Gastrocnemius medialis (tissue), 4 donors: Measurements from ENCODE around the gene FBLN1. TPM values are rescaled to one million over a fixed set of nuclear protein-coding genes. Genes with fewer than 3 reads are reported as not detected.

ENCODE experiments used
- ATAC-seq, 2 donors: fragments of 150-250 bp; one replicate each; pipeline ENCODE4 v1.9.1; 2016
- DNase-seq, 2 donors: peaks; one replicate each; pipeline ENCODE4 v3.0.0-alpha.2; 2019
- H3K27ac ChIP-seq, 4 donors: fragments of 200-600 bp; sonication (generic); 1 replicate in 1 of 4; 2 replicates in 3 of 4; pipeline ENCODE4 v1.5.1; 2016 to 2018; ENCODE audit warnings: mild to moderate bottlenecking in 2 of 4, moderate library complexity in 1 of 4
- H3K27me3 ChIP-seq, 3 donors: fragments of 200-600 bp; sonication (generic) in 2 of 3; 1 replicate in 1 of 3; 2 replicates in 2 of 3; pipeline versions ENCODE4 v1.5.1 to v1.6.0; 2016 to 2019; ENCODE audit warnings: mild to moderate bottlenecking in 1 of 3, moderate library complexity in 1 of 3
- H3K36me3 ChIP-seq, 2 donors: fragments of 200-600 bp; sonication (generic) in 1 of 2; one replicate each; pipeline ENCODE4 v1.5.1; 2017 to 2018
- H3K4me1 ChIP-seq, 2 donors: fragments of 200-600 bp; sonication (generic) in 1 of 2; one replicate each; pipeline ENCODE4 v1.5.1; 2016 to 2017; ENCODE audit warnings: mild to moderate bottlenecking in 2 of 2
- H3K4me3 ChIP-seq, 4 donors: fragments of 200-600 bp; sonication (generic) in 3 of 4; 1 replicate in 1 of 4; 2 replicates in 3 of 4; pipeline ENCODE4 v1.5.1; 2016 to 2019; ENCODE audit warnings: mild to moderate bottlenecking in 2 of 4
- H3K9me3 ChIP-seq, 3 donors: fragments of 200-600 bp; sonication (generic) in 2 of 3; 1 replicate in 1 of 3; 2 replicates in 2 of 3; pipeline ENCODE4 v1.5.1; 2016 to 2019
- CTCF ChIP-seq, 5 experiments: fragments of 450-650 bp in 3 of 5; fragments of 200-600 bp in 2 of 5; sonication (generic) in 2 of 5; IDR thresholded peaks in 4 of 5; conservative IDR thresholded peaks in 1 of 5; 1 replicate in 4 of 5; 2 replicates in 1 of 5; pipeline ENCODE4 v1.5.1; 2016 to 2019; ENCODE audit warnings: antibody characterized with exemption in 5 of 5, mild to moderate bottlenecking in 3 of 5, moderate library complexity in 3 of 5
- POLR2A ChIP-seq, 2 donors: fragments of 450-650 bp; IDR thresholded peaks; one replicate each; pipeline ENCODE4 v1.6.1; 2017; ENCODE audit warnings: antibody characterized with exemption in 2 of 2, mild to moderate bottlenecking in 2 of 2, moderate library complexity in 2 of 2
- in situ Hi-C, 4 donors: fragments of 200-750 bp; cut with MboI; loops; one replicate each; pipeline versions ENCODE4 v1.15.0 to v1.8.0; 2017; ENCODE audit warnings: low sequenced_read_pairs in 4 of 4
- intact Hi-C: fragments of 100-400 bp; cut with DNase I; formaldehyde crosslinking; loops from one replicate; pipeline ENCODE4 v1.15.1; 2023; ENCODE audit warnings: low total_unique reads
- total RNA-seq, 4 donors: library from RNA; depleted of rRNA; stranded (reverse); fragments of >200 nt; gene quantifications; one replicate each; pipeline versions ENCODE4 v1.1.0 to v1.2.3, GENCODE V29; 2016

The FBLN1 gene
- total RNA-seq, 4 donors from 2014 or later, result 12.5 to 37.1 (median 19.2) TPM

GRCh38 chr22:45612940-45613339, 110.3 kb downstream of the FBLN1 start:
- in situ Hi-C loops (no loop called here), intact Hi-C loops (no loop called here)
- Histone ChIP-seq H3K27me3 (no peaks in the 10 kb centered on the region), H3K9me3 (no peaks in the 10 kb centered on the region), H3K36me3 (no peaks in the 10 kb centered on the region), H3K4me1 (peaks cover 0 to 14% of the 10 kb centered on the region in 2 donors), H3K27ac (peak overlapping the region; percentile 81 to 88 (median 84)), H3K4me3 (peak overlapping the region; percentile 23 to 55 (median 36))
- ATAC-seq (no peak), DNase-seq (no peak)
- TF ChIP-seq POLR2A (IDR thresholded peaks at IDR 0.05), result no peak
- TF ChIP-seq CTCF (IDR thresholded peaks at IDR 0.05 in 4 of 5, conservative IDR thresholded peaks at IDR 0.05 in 1 of 5), result no peak

- intact Hi-C loops, result no loop called here
- Histone ChIP-seq H3K27ac (no peak overlapping the region), H3K36me3 (no peaks in the 10 kb centered on the region), H3K27me3 (no peaks in the 10 kb centered on the region), H3K4me1 (peaks cover 0 to 4% of the 10 kb centered on the region in 2 donors), H3K4me3 (no peak overlapping the region), H3K9me3 (no peaks in the 10 kb centered on the region)
- DNase-seq (no peak), ATAC-seq (no peak)
- TF ChIP-seq POLR2A (IDR thresholded peaks at IDR 0.05) (no peak), CTCF (IDR thresholded peaks at IDR 0.05 in 4 of 5, conservative IDR thresholded peaks at IDR 0.05 in 1 of 5) (no peak)
- in situ Hi-C loops, result loop anchor here (5.0 kb wide), 1 partner anchor 1977 kb away; no protein-coding TSS in a partner anchor
Measured at GRCh38 chr22:45615364-45615763, 112.7 kb downstream of the FBLN1 start.

- Histone ChIP-seq H3K36me3 (no peaks in the 10 kb centered on the region), H3K9me3 (no peaks in the 10 kb centered on the region), H3K4me3 (no peak overlapping the region), H3K4me1 (peaks cover 0 to 4% of the 10 kb centered on the region in 2 donors), H3K27me3 (no peaks in the 10 kb centered on the region), H3K27ac (no peak overlapping the region)
- DNase-seq (no peak), ATAC-seq (no peak)
- in situ Hi-C loops (loop anchor here (5.0 kb wide), 1 partner anchor 1976 kb away; no protein-coding TSS in a partner anchor), intact Hi-C loops (no loop called here)
- TF ChIP-seq CTCF (IDR thresholded peaks at IDR 0.05 in 4 of 5, conservative IDR thresholded peaks at IDR 0.05 in 1 of 5) (no peak), POLR2A (IDR thresholded peaks at IDR 0.05) (no peak)
Measured at GRCh38 chr22:45616432-45616831, 113.7 kb downstream of the FBLN1 start.

- Histone ChIP-seq H3K36me3 (no peaks in the 10 kb centered on the region), H3K27me3 (no peaks in the 10 kb centered on the region), H3K4me3 (no peak overlapping the region), H3K9me3 (no peaks in the 10 kb centered on the region), H3K27ac (no peak overlapping the region), H3K4me1 (peaks cover 0 to under 1% of the 10 kb centered on the region in 2 donors)
- intact Hi-C loops (no loop called here), in situ Hi-C loops (loop anchor here (5.0 kb wide), 1 partner anchor 1974 kb away; no protein-coding TSS in a partner anchor)
- ATAC-seq, result no peak
- DNase-seq, result no peak
- TF ChIP-seq CTCF (IDR thresholded peaks at IDR 0.05 in 4 of 5, conservative IDR thresholded peaks at IDR 0.05 in 1 of 5) (no peak), POLR2A (IDR thresholded peaks at IDR 0.05) (no peak)
Measured at GRCh38 chr22:45617948-45618347, 115.3 kb downstream of the FBLN1 start.

- ATAC-seq (no peak), DNase-seq (no peak)
- Histone ChIP-seq H3K4me3 (no peak overlapping the region), H3K4me1 (no peaks in the 10 kb centered on the region), H3K9me3 (no peaks in the 10 kb centered on the region), H3K36me3 (no peaks in the 10 kb centered on the region), H3K27me3 (peaks cover 0 to 3% (median 0%) of the 10 kb centered on the region in 3 donors), H3K27ac (no peak overlapping the region)
- in situ Hi-C loops, result no loop called here
- TF ChIP-seq CTCF (IDR thresholded peaks at IDR 0.05 in 4 of 5, conservative IDR thresholded peaks at IDR 0.05 in 1 of 5), result no peak
- intact Hi-C loops, result no loop called here
Measured at GRCh38 chr22:45620706-45621105, 118.0 kb downstream of the FBLN1 start.
